CD14-positive monocyte (primary cell): ENCODE measurements around the gene PPFIA4. TPM values are rescaled to one million over a fixed set of nuclear protein-coding genes. Genes with fewer than 3 reads are reported as not detected.

Experiments
- DNase-seq, 3 donors: peaks; one replicate each; pipeline ENCODE4 v3.0.0-alpha.2; 2011 to 2022
- H2AFZ ChIP-seq: 2 replicates; pipeline ENCODE4 v1.6.0; 2012; ENCODE audit warnings: mild to moderate bottlenecking, low read depth, low read length, inconsistent platforms; ENCODE audit not compliant: insufficient read depth, poor library complexity, severe bottlenecking
- H3K27ac ChIP-seq, 2 donors: 1 replicate in 1 of 2; 2 replicates in 1 of 2; pipeline ENCODE4 v1.5.1; 2012 to 2013; ENCODE audit warnings: low read length in 2 of 2, control low read depth in 1 of 2, inconsistent platforms in 1 of 2, low read depth in 1 of 2, mild to moderate bottlenecking in 1 of 2
- H3K27me3 ChIP-seq, 2 donors: one replicate each; pipeline versions ENCODE4 v1.6.0 to v1.6.1; 2011 to 2013; ENCODE audit warnings: low read length in 2 of 2; ENCODE audit not compliant: control insufficient read depth in 2 of 2, insufficient read depth in 2 of 2
- H3K36me3 ChIP-seq, 2 donors: replicated peaks in 1 of 2; 1 replicate in 1 of 2; 2 replicates in 1 of 2; pipeline versions ENCODE4 v1.5.1 to v1.6.1; 2012 to 2013; ENCODE audit warnings: low read length in 2 of 2, control low read depth in 1 of 2, inconsistent platforms in 1 of 2, mild to moderate bottlenecking in 1 of 2; ENCODE audit not compliant: insufficient read depth in 2 of 2, control insufficient read depth in 1 of 2
- H3K4me1 ChIP-seq, 2 donors: 1 replicate in 1 of 2; 2 replicates in 1 of 2; pipeline versions ENCODE4 v1.5.1 to v1.6.1; 2012 to 2013; ENCODE audit warnings: low read length in 2 of 2, control low read depth in 1 of 2, inconsistent platforms in 1 of 2, mild to moderate bottlenecking in 1 of 2, moderate library complexity in 1 of 2; ENCODE audit not compliant: insufficient read depth in 2 of 2, control insufficient read depth in 1 of 2
- H3K4me2 ChIP-seq: replicated peaks from 2 replicates; pipeline ENCODE3; 2012; ENCODE audit warnings: low read length, moderate library complexity, mild to moderate bottlenecking; ENCODE audit not compliant: poor library complexity, severe bottlenecking; ENCODE audit errors: extremely low read depth
- H3K4me3 ChIP-seq, 3 experiments: fragments of 200-600 bp in 1 of 3; sonication (generic) in 1 of 3; replicated peaks in 1 of 3; 1 replicate in 2 of 3; 2 replicates in 1 of 3; pipeline ENCODE4 v1.5.1; 2011 to 2013; ENCODE audit warnings: low read length in 3 of 3, mild to moderate bottlenecking in 3 of 3, control low read depth in 2 of 3, low read depth in 2 of 3, inconsistent platforms in 1 of 3, moderate library complexity in 1 of 3
- H3K79me2 ChIP-seq: 2 replicates; pipeline ENCODE4 v1.6.0; 2012; ENCODE audit warnings: mild to moderate bottlenecking, control low read depth, inconsistent platforms, low read length, moderate library complexity; ENCODE audit not compliant: insufficient read depth
- H3K9ac ChIP-seq: 2 replicates; pipeline ENCODE4 v1.6.0; 2017; ENCODE audit warnings: low read length, mild to moderate bottlenecking; ENCODE audit not compliant: insufficient read depth, poor library complexity, severe bottlenecking
- H3K9me3 ChIP-seq, 2 donors: replicated peaks in 1 of 2; 1 replicate in 1 of 2; 2 replicates in 1 of 2; pipeline versions ENCODE4 v1.5.1 to v1.6.1; 2012 to 2013; ENCODE audit warnings: low read length in 2 of 2, control low read depth in 1 of 2; ENCODE audit not compliant: control insufficient read depth in 1 of 2, insufficient read depth in 1 of 2
- H4K20me1 ChIP-seq: 2 replicates; pipeline ENCODE4 v1.6.0; 2012; ENCODE audit warnings: mild to moderate bottlenecking, low read length, control low read depth, moderate library complexity; ENCODE audit not compliant: insufficient read depth
- H3K27ac Mint-ChIP-seq, 7 donors: one replicate each; pipeline ENCODE4 v1.8.0; 2020; ENCODE audit warnings: mild to moderate bottlenecking in 7 of 7, mixed read lengths in 7 of 7, moderate library complexity in 6 of 7, inconsistent platforms in 2 of 7
- H3K27me3 Mint-ChIP-seq, 3 donors: one replicate each; pipeline ENCODE4 v1.8.0; 2021 to 2022; ENCODE audit warnings: low read depth in 3 of 3, mild to moderate bottlenecking in 3 of 3, mixed read lengths in 3 of 3, moderate library complexity in 3 of 3, inconsistent platforms in 1 of 3
- H3K36me3 Mint-ChIP-seq, 2 donors: one replicate each; pipeline ENCODE4 v1.8.0; 2020; ENCODE audit warnings: mixed read lengths in 2 of 2, inconsistent platforms in 1 of 2, mild to moderate bottlenecking in 1 of 2
- H3K4me1 Mint-ChIP-seq: one replicate; pipeline ENCODE4 v1.8.0; 2020; ENCODE audit warnings: mild to moderate bottlenecking, mixed read lengths
- H3K4me3 Mint-ChIP-seq, 2 donors: one replicate each; pipeline ENCODE4 v1.8.0; 2020; ENCODE audit warnings: mild to moderate bottlenecking in 2 of 2, mixed read lengths in 2 of 2, moderate library complexity in 1 of 2
- H3K9me3 Mint-ChIP-seq, 7 donors: one replicate each; pipeline ENCODE4 v1.8.0; 2020 to 2022; ENCODE audit warnings: mixed read lengths in 7 of 7, mild to moderate bottlenecking in 6 of 7, moderate library complexity in 6 of 7, inconsistent platforms in 2 of 7
- WGBS: methylation state at CpG from one replicate; pipeline ENCODE4 v1.1.5; 2013; ENCODE audit warnings: missing lambda C conversion rate; ENCODE audit not compliant: insufficient coverage; 5-methylcytosine and 5-hydroxymethylcytosine counted together
- intact Hi-C, 2 donors: fragments of 100-400 bp; cut with micrococcal nuclease; formaldehyde crosslinking; loops; one replicate each; pipeline versions ENCODE4 v1.15.0 to v1.15.1; 2023
- polyA plus RNA-seq, 3 donors: library from polyadenylated mRNA; depleted of rRNA in 1 of 3; unstranded in 2 of 3; stranded (reverse) in 1 of 3; fragments of 300-500 nt in 2 of 3; fragments of >200 nt in 1 of 3; fragmentation: Illumina TruSeq in 2 of 3; gene quantifications; 1 replicate in 2 of 3; 2 replicates in 1 of 3; pipeline ENCODE4 v1.2.3, GENCODE V29; 2012 to 2021
- TF ChIP-seq, protein P1 (sequence below): fragments of 200-600 bp; IDR thresholded peaks from one replicate; pipeline ENCODE4 v1.8.0; 2022; ENCODE audit warnings: antibody characterized with exemption, mild to moderate bottlenecking

The PPFIA4 gene
- polyA plus RNA-seq, 3 donors: 0.52 to 1.0 (median 0.97) TPM

DNA sequence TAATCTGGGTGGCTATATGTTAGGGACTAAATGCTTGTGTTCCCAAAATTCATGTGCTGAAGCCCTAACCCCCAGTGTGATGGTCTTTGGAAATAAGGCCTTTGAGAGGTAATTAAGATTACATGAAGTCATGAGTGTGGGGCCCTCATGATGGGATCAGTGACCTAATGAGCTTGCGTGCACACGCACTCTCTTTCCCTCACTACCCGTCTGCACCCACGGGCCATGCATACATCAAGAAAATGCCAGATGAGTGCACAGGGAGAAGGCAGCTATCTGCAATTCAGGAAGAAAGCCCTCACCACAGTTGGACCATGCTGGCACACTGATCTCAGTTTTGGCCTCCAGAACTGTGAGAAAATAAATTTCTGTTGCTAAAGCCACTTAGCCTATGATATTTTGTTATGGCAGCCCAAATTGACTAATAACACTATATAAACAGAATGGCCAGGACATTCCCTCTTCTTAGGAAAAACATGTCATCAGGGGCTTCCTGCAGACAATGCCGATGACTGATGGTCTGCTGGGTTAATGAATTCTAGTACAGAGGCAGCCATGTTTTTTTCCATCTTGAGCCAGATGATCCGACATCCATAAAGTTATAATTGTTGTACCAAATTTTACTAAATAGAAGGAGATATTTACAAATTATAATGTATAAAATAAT lies 77.7 kb downstream of the PPFIA4 start:
- peaks cover 16 to 24% (median 18%) of the 10 kb centered on the region in 7 donors for H3K9me3 Mint-ChIP-seq
- no CpG with 5 or more reads among the region's 6 CpGs for WGBS
- intact Hi-C loops: no loop called here
- peaks cover 20% of the 10 kb centered on the region for H3K4me1 Mint-ChIP-seq
- Histone ChIP-seq H3K4me2 (no peak overlapping the region), H3K27ac (no peak overlapping the region), H3K9me3 (peaks cover 0 to 20% of the 10 kb centered on the region in 2 donors), H3K4me1 (peaks cover 0 to 3% of the 10 kb centered on the region in 2 donors), H3K79me2 (no peaks in the 10 kb centered on the region), H3K9ac (no peak overlapping the region), H3K27me3 (peaks cover 7 to 11% of the 10 kb centered on the region in 2 donors), H2AFZ (no peak overlapping the region), H3K36me3 (no peaks in the 10 kb centered on the region), H4K20me1 (no peaks in the 10 kb centered on the region), H3K4me3 (no peak overlapping the region)
- H3K27ac Mint-ChIP-seq: no peak overlapping the region
- H3K36me3 Mint-ChIP-seq: no peaks in the 10 kb centered on the region
- H3K4me3 Mint-ChIP-seq: no peak overlapping the region
- H3K27me3 Mint-ChIP-seq: peaks cover 4 to 19% (median 6%) of the 10 kb centered on the region in 3 donors
- TF ChIP-seq, protein P1, sequence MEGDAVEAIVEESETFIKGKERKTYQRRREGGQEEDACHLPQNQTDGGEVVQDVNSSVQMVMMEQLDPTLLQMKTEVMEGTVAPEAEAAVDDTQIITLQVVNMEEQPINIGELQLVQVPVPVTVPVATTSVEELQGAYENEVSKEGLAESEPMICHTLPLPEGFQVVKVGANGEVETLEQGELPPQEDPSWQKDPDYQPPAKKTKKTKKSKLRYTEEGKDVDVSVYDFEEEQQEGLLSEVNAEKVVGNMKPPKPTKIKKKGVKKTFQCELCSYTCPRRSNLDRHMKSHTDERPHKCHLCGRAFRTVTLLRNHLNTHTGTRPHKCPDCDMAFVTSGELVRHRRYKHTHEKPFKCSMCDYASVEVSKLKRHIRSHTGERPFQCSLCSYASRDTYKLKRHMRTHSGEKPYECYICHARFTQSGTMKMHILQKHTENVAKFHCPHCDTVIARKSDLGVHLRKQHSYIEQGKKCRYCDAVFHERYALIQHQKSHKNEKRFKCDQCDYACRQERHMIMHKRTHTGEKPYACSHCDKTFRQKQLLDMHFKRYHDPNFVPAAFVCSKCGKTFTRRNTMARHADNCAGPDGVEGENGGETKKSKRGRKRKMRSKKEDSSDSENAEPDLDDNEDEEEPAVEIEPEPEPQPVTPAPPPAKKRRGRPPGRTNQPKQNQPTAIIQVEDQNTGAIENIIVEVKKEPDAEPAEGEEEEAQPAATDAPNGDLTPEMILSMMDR: no peak
- no peak for DNase-seq

DNA sequence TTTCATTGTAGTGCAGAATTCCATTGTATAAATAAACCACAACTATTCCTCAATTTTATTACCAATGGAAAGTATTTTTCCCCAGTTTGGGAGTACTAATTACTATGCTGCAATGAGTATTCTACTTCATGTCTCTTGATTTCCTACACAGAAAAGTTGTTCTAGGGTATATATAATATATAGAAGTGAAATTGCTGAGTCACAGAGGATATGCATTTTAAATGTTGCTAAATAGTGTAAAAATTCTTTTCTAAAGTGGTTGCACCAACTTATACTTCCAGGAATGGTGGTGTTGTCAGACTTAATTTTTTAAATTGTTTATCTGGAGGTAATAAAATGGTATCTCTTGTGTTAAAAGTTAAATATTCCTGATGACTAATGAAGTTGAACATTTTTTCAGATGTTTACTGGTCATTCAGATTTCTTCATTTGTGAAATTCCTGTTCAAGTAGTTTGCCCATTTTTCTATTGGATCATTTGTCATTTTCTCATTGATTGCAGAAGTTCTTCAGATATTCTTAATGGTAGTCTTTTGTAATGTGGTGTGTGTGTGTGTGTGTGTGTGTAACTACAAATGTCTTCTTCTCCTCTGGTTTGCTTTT lies 78.6 kb downstream of the PPFIA4 start:
- Histone ChIP-seq H3K9me3 (peaks cover 0 to 20% of the 10 kb centered on the region in 2 donors), H3K4me1 (peaks cover 0 to 3% of the 10 kb centered on the region in 2 donors), H3K4me3 (no peak overlapping the region), H3K4me2 (no peak overlapping the region), H3K79me2 (no peaks in the 10 kb centered on the region), H4K20me1 (no peaks in the 10 kb centered on the region), H3K27me3 (peaks cover 14 to 16% of the 10 kb centered on the region in 2 donors), H3K36me3 (no peaks in the 10 kb centered on the region), H3K27ac (no peak overlapping the region), H2AFZ (no peak overlapping the region), H3K9ac (no peak overlapping the region)
- intact Hi-C loops: no loop called here
- no peak for DNase-seq
- Mint-ChIP-seq H3K4me3 (no peak overlapping the region), H3K36me3 (no peaks in the 10 kb centered on the region), H3K9me3 (peaks cover 16 to 24% (median 18%) of the 10 kb centered on the region in 7 donors), H3K27ac (no peak overlapping the region), H3K27me3 (peaks cover 9 to 27% (median 10%) of the 10 kb centered on the region in 3 donors), H3K4me1 (peaks cover 20% of the 10 kb centered on the region)
- TF ChIP-seq, protein P1: no peak
